ENCODE results near the gene RHBDD2. TPM values are rescaled to one million over a fixed set of nuclear protein-coding genes. Genes with fewer than 3 reads are reported as not detected.

The RHBDD2 gene
- total RNA-seq, 2 experiments from 2014 or later, result 38.1 to 39.1 TPM

Other genes starting within 250 kb of the RHBDD2 start
- gene HIP1, start 140.1 kb upstream of the RHBDD2 start, total RNA-seq, result 1 to 10 TPM; 5.5 to 5.7 TPM
- gene CCL26, start 106.8 kb upstream of the RHBDD2 start, total RNA-seq, result not detected
- not detected for gene CCL24, start 65.2 kb upstream of the RHBDD2 start, total RNA-seq
- gene POR, start 36.1 kb downstream of the RHBDD2 start, total RNA-seq, result 10 to 100 TPM; 42.2 to 47.9 TPM
- gene TMEM120A, start 115.6 kb downstream of the RHBDD2 start, total RNA-seq, result 10 to 100 TPM; 32.0 to 35.2 TPM
- 10 to 100 TPM; 35.7 to 36.0 TPM for gene STYXL1, start 169.0 kb downstream of the RHBDD2 start, total RNA-seq
- gene MDH2, start 169.1 kb downstream of the RHBDD2 start, total RNA-seq, result 100 to 1,000 TPM; 295 to 301 TPM